ENCODE measurements around the gene C19orf67.

The C19orf67 gene

GRCh38 chr19:14081797-14082674 lies 3.5 kb downstream of the C19orf67 start:
- DNase-seq, result no peak

DNA sequence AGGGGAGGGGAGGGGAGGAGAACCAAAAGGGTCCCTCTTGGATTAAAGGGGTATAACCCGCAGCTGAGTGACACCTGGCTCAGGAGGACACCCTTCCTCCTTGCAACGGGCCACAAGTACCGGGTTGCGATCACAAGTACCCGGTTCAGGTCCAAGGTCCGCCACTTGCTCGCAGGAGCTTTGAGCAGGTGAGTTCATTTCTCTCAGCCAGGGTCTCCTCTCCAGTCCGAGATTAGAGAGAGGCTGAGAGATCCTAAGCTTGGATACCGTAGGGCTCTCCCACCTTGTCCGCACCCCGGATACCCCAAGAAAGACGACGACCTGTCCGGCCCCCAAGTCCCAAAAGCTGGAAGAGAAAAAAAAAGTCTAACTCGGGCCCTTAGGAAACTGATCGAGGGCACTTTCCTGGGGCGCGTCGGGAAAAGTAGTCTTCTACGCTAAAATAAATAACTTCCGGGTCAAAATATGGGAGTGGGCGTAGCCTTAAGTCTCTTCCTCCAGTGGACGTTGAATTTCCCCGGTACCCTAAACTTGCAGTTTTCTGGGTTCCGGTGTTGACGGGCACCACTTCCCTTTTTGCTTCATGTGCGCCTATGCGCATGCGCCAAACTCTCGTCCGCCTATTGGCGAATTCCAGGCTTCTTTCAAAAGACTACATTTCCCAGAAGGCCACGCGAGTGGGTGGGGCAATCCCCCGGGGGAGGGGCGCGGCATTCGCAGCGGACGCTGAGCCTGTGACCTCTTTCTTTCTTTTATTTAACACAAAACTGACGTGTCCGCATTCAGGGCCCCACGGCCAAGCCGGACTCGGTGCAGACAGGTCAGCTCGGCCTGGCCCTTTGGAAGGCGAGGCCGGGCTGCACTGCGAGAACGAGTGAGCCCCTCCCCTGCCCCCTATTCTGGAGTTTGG lies 4.4 kb downstream of the C19orf67 start:
- peak; percentile 99 for DNase-seq

- no peak for DNase-seq
Observed at GRCh38 chr19:14078411-14078810, 7.2 kb downstream of the C19orf67 start.

GRCh38 chr19:14073925-14074838 lies 11.4 kb downstream of the C19orf67 start:
- DNase-seq, result peak; percentile 27

- peak; percentile 71 for DNase-seq
Observed at GRCh38 chr19:14073261-14073924, 12.2 kb downstream of the C19orf67 start.

DNA sequence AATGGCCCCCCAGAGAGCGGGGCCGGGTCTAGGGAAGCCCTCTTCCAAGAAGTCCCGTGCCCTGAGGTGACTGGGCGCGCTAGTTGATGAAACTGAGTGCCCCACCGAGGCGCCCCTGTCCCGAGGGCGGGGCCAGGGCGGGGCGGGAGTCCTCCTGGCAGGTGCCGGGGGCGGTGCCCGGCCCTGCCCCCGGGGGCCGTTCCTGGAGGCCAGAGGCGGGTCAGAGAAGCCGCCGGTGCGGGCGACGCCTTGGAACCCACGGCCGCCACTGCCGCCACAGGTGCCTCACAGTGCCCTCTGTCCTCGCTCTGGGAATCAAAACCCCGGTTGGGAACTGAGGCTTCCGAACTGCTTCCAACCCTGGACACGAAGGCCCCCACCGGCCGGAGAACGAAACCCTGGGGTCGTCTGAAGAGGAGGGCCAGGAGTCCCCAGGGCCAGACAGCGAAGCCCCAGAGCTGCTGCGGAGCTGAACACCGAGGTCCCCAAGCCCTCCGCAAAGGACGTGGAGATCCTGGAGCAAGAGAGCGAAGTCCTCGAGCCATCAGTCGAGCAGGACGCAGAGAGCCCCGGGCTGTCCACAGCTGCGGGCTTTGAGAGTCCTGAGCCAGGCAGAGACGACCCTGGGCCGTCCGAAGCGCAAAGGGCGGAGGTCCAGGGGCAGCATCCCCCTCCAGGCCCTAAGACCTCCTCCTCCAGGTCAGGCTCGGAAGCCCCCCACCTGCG lies 12.9 kb downstream of the C19orf67 start, which contains the start of gene MISP3:
TSS of gene MISP3 (plus strand) at position 252 of the 726 bp plus-strand sequence. CDS start 524 bp downstream, outside the sequence.
- peak; percentile 23 for DNase-seq

- DNase-seq, result no peak
Observed at GRCh38 chr19:14070268-14071050, 15.1 kb downstream of the C19orf67 start.

GRCh38 chr19:14066134-14066533 lies 19.4 kb downstream of the C19orf67 start:
- DNase-seq, result no peak

DNA sequence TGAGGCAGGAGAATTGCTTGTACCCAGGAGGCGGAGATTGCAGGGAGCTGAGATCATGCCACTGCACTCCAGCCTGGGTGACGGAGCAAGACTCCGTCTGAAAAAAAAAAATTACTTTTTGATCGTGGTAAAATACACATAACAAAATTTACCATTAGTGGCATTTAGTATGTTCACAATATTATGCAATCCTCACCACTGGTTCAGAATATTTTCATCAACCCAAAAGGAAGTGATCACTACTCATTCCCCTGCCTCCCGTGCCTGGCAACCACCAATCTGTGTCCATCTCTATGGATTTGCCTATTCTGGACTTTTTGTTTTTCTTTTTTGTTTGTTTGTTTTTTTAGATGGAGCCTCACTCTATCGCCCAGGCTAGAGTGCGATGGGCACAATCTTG lies 22.5 kb downstream of the C19orf67 start:
- no peak for DNase-seq

GRCh38 chr19:14062558-14062855 lies 23.1 kb downstream of the C19orf67 start:
- DNase-seq, result no peak

DNA sequence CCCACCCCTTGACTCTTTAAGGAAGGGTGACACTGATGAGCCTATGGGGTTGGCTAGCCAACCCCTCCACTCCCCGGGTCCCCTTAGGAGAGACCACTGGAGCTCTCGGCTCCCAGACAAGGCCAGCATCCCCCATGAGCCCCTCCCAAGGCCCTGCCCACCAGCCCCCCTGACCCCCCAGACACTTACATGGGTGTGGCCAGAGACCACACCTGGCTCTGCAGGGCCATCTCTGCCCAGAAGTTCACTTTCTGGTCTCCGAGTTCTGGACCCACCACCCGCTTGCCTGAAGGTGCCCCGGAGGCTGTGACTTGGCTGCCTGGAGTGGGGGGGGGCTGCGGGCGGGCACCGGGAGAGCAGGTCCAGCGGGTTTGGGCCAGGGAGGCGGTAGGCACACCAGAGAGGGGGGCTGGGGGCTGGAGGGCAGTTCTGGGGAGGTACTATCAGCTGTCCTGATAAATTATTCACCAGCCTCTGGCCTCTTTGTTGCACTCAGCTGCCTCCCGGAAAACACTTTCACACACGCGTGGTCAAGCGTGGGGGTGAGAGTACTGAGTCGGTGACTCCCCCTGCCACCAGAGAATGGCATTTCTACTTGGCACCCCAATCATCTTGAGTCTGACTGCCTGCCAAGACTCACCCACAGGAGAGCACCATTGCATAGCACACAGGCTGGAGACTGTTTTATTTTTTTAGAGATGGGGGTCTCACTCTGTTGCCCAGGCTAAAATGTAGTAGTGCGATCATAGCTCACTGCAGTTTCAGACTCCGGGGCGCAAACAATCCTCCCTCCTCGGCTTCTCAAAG lies 23.6 kb downstream of the C19orf67 start, which contains the start of gene PALM3:
TSS of gene PALM3 (minus strand) at position 326 of the 807 bp plus-strand sequence. CDS start at position 230, 96 bp downstream.
- DNase-seq, result no peak

DNA sequence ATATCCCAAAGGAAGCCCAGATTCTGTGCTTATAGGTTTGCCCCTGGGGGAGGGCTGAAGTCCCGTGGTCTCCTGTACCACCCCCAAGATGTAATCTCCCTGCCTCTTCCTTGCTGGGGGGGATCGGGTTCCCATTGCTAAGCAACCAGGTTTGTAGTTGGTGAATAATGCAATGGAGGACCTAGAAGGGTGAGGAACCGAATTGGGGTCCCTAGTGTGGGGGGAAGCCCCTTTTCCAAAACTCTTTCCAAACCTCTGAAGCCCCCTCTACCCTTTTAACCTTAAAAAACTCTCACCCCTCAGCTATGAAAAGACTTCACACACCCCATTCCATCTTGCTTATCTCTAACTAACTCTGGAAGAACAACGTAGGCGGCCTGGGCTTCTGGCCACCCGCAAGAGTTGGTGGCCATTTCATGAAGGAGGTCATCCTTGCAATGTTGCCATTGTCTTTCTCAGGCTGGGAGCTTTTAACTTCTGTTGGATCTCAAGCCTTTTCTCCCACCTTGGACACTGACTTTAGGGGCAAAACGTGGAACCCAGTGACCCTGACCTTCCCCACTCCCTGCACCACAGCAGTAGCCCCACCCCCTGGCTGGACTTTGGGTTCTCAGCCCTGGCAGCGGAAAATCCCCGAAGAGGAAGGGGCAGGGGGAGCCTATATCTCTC lies 24.4 kb downstream of the C19orf67 start:
- DNase-seq, result no peak

GRCh38 chr19:14059652-14060155 lies 25.9 kb downstream of the C19orf67 start:
- DNase-seq, result no peak

DNA sequence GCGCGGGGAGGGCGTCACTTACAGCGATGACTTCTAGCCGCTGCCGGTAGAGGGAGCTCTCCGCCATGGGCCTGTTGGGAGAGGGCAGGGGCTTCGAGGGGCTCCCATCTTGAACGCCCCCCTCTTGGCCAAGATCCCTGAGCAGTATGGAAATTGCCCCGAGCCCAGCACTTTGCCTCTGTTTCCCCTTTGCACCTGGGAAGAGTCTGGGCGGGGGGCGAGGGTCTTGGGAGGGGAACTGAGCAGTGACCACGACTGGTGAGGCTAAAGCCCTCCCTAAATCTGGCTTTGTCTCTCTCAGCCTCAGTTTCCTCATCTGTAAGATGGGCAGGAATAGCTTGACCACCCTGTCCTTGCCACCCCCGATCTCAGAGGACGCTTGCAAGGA lies 26.5 kb downstream of the C19orf67 start:
- no peak for DNase-seq

- no peak for DNase-seq
Observed at GRCh38 chr19:14058182-14059092, 27.1 kb downstream of the C19orf67 start.

DNA sequence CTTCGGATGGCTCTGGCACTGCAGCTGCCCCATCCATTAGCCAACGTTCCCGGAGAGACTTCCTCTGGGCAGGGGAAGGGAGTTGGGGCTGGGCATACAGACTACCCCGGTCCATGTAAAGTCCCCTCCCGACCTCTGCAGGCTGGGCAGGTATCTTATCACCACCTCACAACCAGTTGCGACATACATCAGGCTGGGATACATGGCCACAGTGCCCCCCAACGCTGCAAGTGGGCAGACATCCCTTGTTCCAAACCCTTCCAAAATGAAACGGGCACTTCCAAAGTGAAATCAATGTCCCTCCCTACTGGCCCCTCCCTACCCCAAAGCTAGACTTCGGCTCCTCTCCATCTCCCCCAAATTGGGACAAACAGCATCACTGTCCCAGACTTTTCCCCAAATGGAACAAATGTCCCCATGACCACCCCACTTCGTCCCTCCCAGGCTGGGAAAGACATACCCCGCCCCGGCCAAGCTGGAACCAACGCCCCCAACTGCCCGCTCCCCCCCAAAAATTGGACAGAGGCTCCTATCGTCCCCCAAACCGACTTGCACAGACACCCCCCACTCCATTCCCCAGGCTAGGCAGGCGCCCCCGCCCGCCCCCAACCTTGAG lies 28.7 kb downstream of the C19orf67 start:
- no peak for DNase-seq

All from fibroblast of skin of back (primary cell).